Fibroblast of lung (primary cell): ENCODE data around the gene CFAP100.

Experiments used
- CTCF ChIP-seq, 2 donors: IDR thresholded peaks in 1 of 2; conservative IDR thresholded peaks in 1 of 2; 1 replicate in 1 of 2; 2 replicates in 1 of 2; pipeline ENCODE4 v1.5.1; 2011 to 2012; ENCODE audit warnings: low read length in 2 of 2, control low read depth in 1 of 2, inconsistent platforms in 1 of 2, low read depth in 1 of 2, mild to moderate bottlenecking in 1 of 2
- EZH2 ChIP-seq: IDR thresholded peaks from 2 replicates; pipeline ENCODE4 v1.5.1; 2012; ENCODE audit warnings: low read length, control low read depth, mild to moderate bottlenecking; ENCODE audit errors: missing control alignments

DNA sequence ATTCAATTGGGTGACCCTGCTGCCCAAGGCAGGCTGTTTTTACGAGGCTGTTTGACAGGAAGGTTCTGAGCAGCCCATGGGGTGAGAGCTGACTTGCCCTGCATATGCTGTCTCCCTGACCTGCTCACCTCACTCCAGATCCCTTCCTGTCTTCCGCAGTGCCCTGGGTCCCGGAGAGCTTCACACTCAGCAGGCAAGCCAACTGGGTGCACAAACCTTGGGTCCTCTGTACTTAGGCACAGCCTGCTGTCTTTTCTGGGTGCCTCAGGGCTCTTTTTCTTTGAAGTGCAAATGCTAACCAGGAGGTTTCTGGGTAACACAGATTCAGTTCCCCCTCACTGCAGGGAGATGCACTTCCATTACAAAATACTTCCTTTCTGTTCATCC is 48.1 kb downstream of the CFAP100 start:
- TF ChIP-seq CTCF (conservative IDR thresholded peaks at IDR 0.05 in 1 of 2, IDR thresholded peaks at IDR 0.05 in 1 of 2; ENCODE audit: low read depth in 1 of 2, low read length in 2 of 2), result no peak
- no peak for TF ChIP-seq EZH2
